ENCODE results near the gene ARHGAP23.
"Not testable (repeated sequence)": the region's sequence is repeated elsewhere in the genome, so short reads cannot be mapped to it uniquely, and the experiment has no call there.

The ARHGAP23 gene

GRCh38 chr17:38511150-38512108, 83.2 kb downstream of the ARHGAP23 start:
- Histone ChIP-seq H3K4me2 (ENCODE audit: low read length) (no peak overlapping the region), H3K79me2 (ENCODE audit: insufficient read depth, low read length) (no peaks in the 10 kb centered on the region), H4K20me1 (ENCODE audit: insufficient read depth, low read length) (no peaks in the 10 kb centered on the region), H3K9me3 (ENCODE audit: low read length) (no peaks in the 10 kb centered on the region), H3K4me1 (ENCODE audit: insufficient read depth, low read length, severe bottlenecking) (no peaks in the 10 kb centered on the region), H2AFZ (ENCODE audit: low read length) (no peak overlapping the region), H3K4me3 (ENCODE audit: low read depth, low read length, poor library complexity, severe bottlenecking) (no peak overlapping the region), H3K9me2 (ENCODE audit: low read depth, low read length) (no peaks in the 10 kb centered on the region), H3K27ac (ENCODE audit: low read depth, low read length, poor library complexity, severe bottlenecking) (no peak overlapping the region), H3K9ac (ENCODE audit: low read length) (no peak overlapping the region), H3F3A (ENCODE audit: insufficient read depth, low read length) (no peaks in the 10 kb centered on the region), H3K36me3 (ENCODE audit: insufficient read depth, low read length) (no peaks in the 10 kb centered on the region), H3K27me3 (ENCODE audit: insufficient read depth, low read length) (no peaks in the 10 kb centered on the region)
- TF ChIP-seq CTCF (IDR thresholded peaks at IDR 0.05; ENCODE audit: low read length) (no peak), EZH2 (IDR thresholded peaks at IDR 0.05; ENCODE audit: borderline replicate concordance, low read length) (no peak)

- no peaks in the 10 kb centered on the region for H3K4me1 ChIP-seq (ENCODE audit: insufficient read depth, low read length, severe bottlenecking)
- H3K27ac ChIP-seq (ENCODE audit: low read depth, low read length, poor library complexity, severe bottlenecking): no peak overlapping the region
- no peaks in the 10 kb centered on the region for H3F3A ChIP-seq (ENCODE audit: insufficient read depth, low read length)
- H3K27me3 ChIP-seq (ENCODE audit: insufficient read depth, low read length): no peaks in the 10 kb centered on the region
- H2AFZ ChIP-seq (ENCODE audit: low read length): no peak overlapping the region
- no peaks in the 10 kb centered on the region for H4K20me1 ChIP-seq (ENCODE audit: insufficient read depth, low read length)
- H3K36me3 ChIP-seq (ENCODE audit: insufficient read depth, low read length): no peaks in the 10 kb centered on the region
- H3K9me2 ChIP-seq (ENCODE audit: low read depth, low read length): no peaks in the 10 kb centered on the region
- TF ChIP-seq EZH2 (IDR thresholded peaks at IDR 0.05; ENCODE audit: borderline replicate concordance, low read length) (no peak), CTCF (IDR thresholded peaks at IDR 0.05; ENCODE audit: low read length) (no peak)
- no peaks in the 10 kb centered on the region for H3K9me3 ChIP-seq (ENCODE audit: low read length)
- H3K79me2 ChIP-seq (ENCODE audit: insufficient read depth, low read length): no peaks in the 10 kb centered on the region
- no peak overlapping the region for H3K9ac ChIP-seq (ENCODE audit: low read length)
- no peak overlapping the region for H3K4me2 ChIP-seq (ENCODE audit: low read length)
- no peak overlapping the region for H3K4me3 ChIP-seq (ENCODE audit: low read depth, low read length, poor library complexity, severe bottlenecking)
These were observed 84.3 kb downstream of the ARHGAP23 start for GRCh38 chr17:38512473-38513058.

GRCh38 chr17:38526526-38526925, 98.3 kb downstream of the ARHGAP23 start:
- not testable (repeated sequence) for H4K20me1 ChIP-seq (ENCODE audit: insufficient read depth, low read length); H3K79me2 ChIP-seq (ENCODE audit: insufficient read depth, low read length); H3K27ac ChIP-seq (ENCODE audit: low read depth, low read length, poor library complexity, severe bottlenecking); H2AFZ ChIP-seq (ENCODE audit: low read length); H3F3A ChIP-seq (ENCODE audit: insufficient read depth, low read length); H3K9me3 ChIP-seq (ENCODE audit: low read length); H3K9me2 ChIP-seq (ENCODE audit: low read depth, low read length); H3K4me2 ChIP-seq (ENCODE audit: low read length); H3K36me3 ChIP-seq (ENCODE audit: insufficient read depth, low read length); H3K9ac ChIP-seq (ENCODE audit: low read length); H3K27me3 ChIP-seq (ENCODE audit: insufficient read depth, low read length); H3K4me1 ChIP-seq (ENCODE audit: insufficient read depth, low read length, severe bottlenecking); H3K4me3 ChIP-seq (ENCODE audit: low read depth, low read length, poor library complexity, severe bottlenecking)

GRCh38 chr17:38528141-38528540, 99.9 kb downstream of the ARHGAP23 start:
- not testable (repeated sequence) for H2AFZ ChIP-seq (ENCODE audit: low read length); H3K27ac ChIP-seq (ENCODE audit: low read depth, low read length, poor library complexity, severe bottlenecking); H3K9me2 ChIP-seq (ENCODE audit: low read depth, low read length)

GRCh38 chr17:38530856-38531255, 102.6 kb downstream of the ARHGAP23 start:
- H2AFZ ChIP-seq (ENCODE audit: low read length); H3K4me2 ChIP-seq (ENCODE audit: low read length); H3K79me2 ChIP-seq (ENCODE audit: insufficient read depth, low read length); H3K4me1 ChIP-seq (ENCODE audit: insufficient read depth, low read length, severe bottlenecking); H3K9me2 ChIP-seq (ENCODE audit: low read depth, low read length); H3K9ac ChIP-seq (ENCODE audit: low read length); H3F3A ChIP-seq (ENCODE audit: insufficient read depth, low read length); H4K20me1 ChIP-seq (ENCODE audit: insufficient read depth, low read length); H3K27ac ChIP-seq (ENCODE audit: low read depth, low read length, poor library complexity, severe bottlenecking); H3K9me3 ChIP-seq (ENCODE audit: low read length); H3K27me3 ChIP-seq (ENCODE audit: insufficient read depth, low read length); H3K36me3 ChIP-seq (ENCODE audit: insufficient read depth, low read length); H3K4me3 ChIP-seq (ENCODE audit: low read depth, low read length, poor library complexity, severe bottlenecking): not testable (repeated sequence)

More at GRCh38 chr17:38528141-38528540, 99.9 kb downstream of the ARHGAP23 start:
- not testable (repeated sequence) for H3K36me3 ChIP-seq (ENCODE audit: insufficient read depth, low read length); H4K20me1 ChIP-seq (ENCODE audit: insufficient read depth, low read length); H3K79me2 ChIP-seq (ENCODE audit: insufficient read depth, low read length); H3F3A ChIP-seq (ENCODE audit: insufficient read depth, low read length); H3K9me3 ChIP-seq (ENCODE audit: low read length); H3K4me2 ChIP-seq (ENCODE audit: low read length); H3K4me3 ChIP-seq (ENCODE audit: low read depth, low read length, poor library complexity, severe bottlenecking); H3K4me1 ChIP-seq (ENCODE audit: insufficient read depth, low read length, severe bottlenecking); H3K9ac ChIP-seq (ENCODE audit: low read length); H3K27me3 ChIP-seq (ENCODE audit: insufficient read depth, low read length)

GRCh38 chr17:38531761-38532160, 103.5 kb downstream of the ARHGAP23 start:
- not testable (repeated sequence) for H2AFZ ChIP-seq (ENCODE audit: low read length); H4K20me1 ChIP-seq (ENCODE audit: insufficient read depth, low read length); H3K4me1 ChIP-seq (ENCODE audit: insufficient read depth, low read length, severe bottlenecking); H3K79me2 ChIP-seq (ENCODE audit: insufficient read depth, low read length); H3K4me3 ChIP-seq (ENCODE audit: low read depth, low read length, poor library complexity, severe bottlenecking); H3F3A ChIP-seq (ENCODE audit: insufficient read depth, low read length); H3K27me3 ChIP-seq (ENCODE audit: insufficient read depth, low read length); H3K9me3 ChIP-seq (ENCODE audit: low read length); H3K4me2 ChIP-seq (ENCODE audit: low read length); H3K36me3 ChIP-seq (ENCODE audit: insufficient read depth, low read length); H3K9me2 ChIP-seq (ENCODE audit: low read depth, low read length); H3K9ac ChIP-seq (ENCODE audit: low read length); H3K27ac ChIP-seq (ENCODE audit: low read depth, low read length, poor library complexity, severe bottlenecking)

Data from OCI-LY1 (cell line).